Heart left ventricle (tissue), 16 donors: Measurements from ENCODE around the gene OR10A4. TPM values are rescaled to one million over a fixed set of nuclear protein-coding genes. Genes with fewer than 3 reads are reported as not detected.
A peak's percentile ranks its signal among the peaks of the same experiment; 100 is the strongest.

Experiments used
- ATAC-seq, 4 donors: fragments of 200-7000 bp; cut with Tn5 transposase; one replicate each; pipeline ENCODE4 v1.9.1; 2020 to 2022; ENCODE audit warnings: moderate library complexity in 4 of 4, mild to moderate bottlenecking in 3 of 4, moderate number of reproducible peaks in 1 of 4
- DNase-seq, 5 donors: peaks; one replicate each; pipeline ENCODE4 v3.0.0-alpha.2; 2020
- H3K27ac ChIP-seq, 12 donors: fragments of 200-600 bp; sonication (generic) in 4 of 12; one replicate each; pipeline versions ENCODE4 v1.5.0 to v1.8.0; 2016 to 2022; ENCODE audit warnings: mild to moderate bottlenecking in 2 of 12
- H3K27me3 ChIP-seq, 9 donors: fragments of 200-600 bp; sonication (generic) in 2 of 9; one replicate each; pipeline versions ENCODE4 v1.5.1 to v1.8.0; 2016 to 2022; ENCODE audit warnings: mild to moderate bottlenecking in 3 of 9
- H3K36me3 ChIP-seq, 9 donors: fragments of 200-600 bp; sonication (generic) in 2 of 9; one replicate each; pipeline versions ENCODE4 v1.5.0 to v1.8.0; 2018 to 2022; ENCODE audit warnings: mild to moderate bottlenecking in 2 of 9
- H3K4me1 ChIP-seq, 12 donors: fragments of 200-600 bp; sonication (generic) in 4 of 12; one replicate each; pipeline versions ENCODE4 v1.5.0 to v1.8.0; 2016 to 2022; ENCODE audit warnings: mild to moderate bottlenecking in 3 of 12
- H3K4me3 ChIP-seq, 12 donors: fragments of 200-600 bp; sonication (generic) in 4 of 12; one replicate each; pipeline versions ENCODE4 v1.5.0 to v1.8.0; 2017 to 2022; ENCODE audit warnings: mild to moderate bottlenecking in 9 of 12, moderate library complexity in 4 of 12
- H3K9me3 ChIP-seq, 12 donors: fragments of 200-600 bp; sonication (generic) in 4 of 12; one replicate each; pipeline versions ENCODE4 v1.5.0 to v1.8.0; 2016 to 2022; ENCODE audit warnings: mild to moderate bottlenecking in 1 of 12
- CTCF ChIP-seq, 12 donors: fragments of 200-600 bp; sonication (generic) in 4 of 12; IDR thresholded peaks; one replicate each; pipeline versions ENCODE4 v1.5.0 to v1.8.0; 2018 to 2022; ENCODE audit warnings: antibody characterized with exemption in 12 of 12, mild to moderate bottlenecking in 5 of 12
- POLR2A ChIP-seq, 2 donors: fragments of 450-650 bp; IDR thresholded peaks; one replicate each; pipeline ENCODE4 v1.6.1; 2017; ENCODE audit warnings: antibody characterized with exemption in 2 of 2, mild to moderate bottlenecking in 2 of 2, moderate library complexity in 2 of 2
- WGBS, 4 donors: extraction: QIAGEN DNeasy Blood & Tissue Kit in 2 of 4; methylation state at CpG; one replicate each; pipeline versions ENCODE4 v1.1.5 to v1.1.7; 2013 to 2018; 5-methylcytosine and 5-hydroxymethylcytosine counted together
- intact Hi-C, 10 donors: fragments of 100-400 bp; cut with DNase I; formaldehyde crosslinking; loops; one replicate each; pipeline versions ENCODE4 v1.11.1 to v1.14.2; 2022
- polyA plus RNA-seq, 2 donors: library from polyadenylated mRNA; stranded (reverse); fragments of 200-250 nt; gene quantifications; one replicate each; pipeline ENCODE4 v1.2.3, GENCODE V29; 2013
- total RNA-seq, 9 donors: library from RNA; depleted of rRNA in 2 of 9; stranded (reverse); fragments of >200 nt in 2 of 9; fragmentation: NEBNext Ultra II Directional in 3 of 9; extraction: Animal tissue kit (Norgen Biotek cat#: 25700) in 3 of 9; gene quantifications; one replicate each; pipeline versions ENCODE4 v1.1.0 to v1.2.4, GENCODE V29; 2016 to 2023
- donor health status: ischemic (EF 13 %, LVEDD 7.1; RV severe dilation, severe dysfunction).
- donor health status: healthy with polysubstance abuse.
- donor health status: DM: no; HTN: yes; CAD: no.
- donor health status: DM: no; HTN: no; CAD: no.
- donor health status: ischemic (EF 25% LVEDD 6.9; RV normal size, moderate dysfunction).
- donor health status: ischemic (EF 25% LVEDD 5.7; RV mildly dilated, moderate dysfunction).
- donor health status: healthy.
- donor health status: DM: yes; HTN: yes; CAD: no.
- donor health status: ischemic (EF 35%, LVEDD 5.7; RV mildly dilated, moderate dysfunction).
- donor health status: nonischemic (EF 11% LVEDD 7.7; RV severe dilation, severe dysfunction).
- donor health status: DM: yes; HTN: yes; CAD: no.
- donor health status: PGD.
- donor health status: ischemic (EF 29% LVEDD 5.4; RV normal size, mild dysfunction).
- donor health status: nonischemic (EF 23%, LVEDD 6.1; RV moderate dilation, normal function).

The OR10A4 gene
- total and polyA plus RNA-seq, 11 donors: not detected

GRCh38 chr11:6925007-6925577 lies 48.7 kb downstream of the OR10A4 start:
- DNase-seq: no peak
- H3K27me3 ChIP-seq: peaks cover 0 to 24% (median 0%) of the 10 kb centered on the region in 9 donors
- H3K36me3 ChIP-seq: no peaks in the 10 kb centered on the region
- no peak for TF ChIP-seq POLR2A (IDR thresholded peaks at IDR 0.05)
- TF ChIP-seq CTCF (IDR thresholded peaks at IDR 0.05): no peak
- no peak for ATAC-seq
- H3K4me1 ChIP-seq: peaks cover 0 to 12% (median 5%) of the 10 kb centered on the region in 12 donors
- intact Hi-C loops: no loop called here
- H3K4me3 ChIP-seq: no peak overlapping the region
- no peaks in the 10 kb centered on the region for H3K9me3 ChIP-seq
- no peak overlapping the region for H3K27ac ChIP-seq

GRCh38 chr11:6925636-6926207 lies 49.3 kb downstream of the OR10A4 start:
- Histone ChIP-seq H3K9me3 (no peaks in the 10 kb centered on the region), H3K4me3 (peak overlapping the region in 9 of 12 donors; percentile 51 to 70 (median 60)), H3K27ac (peak overlapping the region in 5 of 12 donors; percentile 23 to 62 (median 33)), H3K27me3 (peaks cover 0 to 27% (median 0%) of the 10 kb centered on the region in 9 donors), H3K4me1 (peaks cover 0 to 12% (median 5%) of the 10 kb centered on the region in 12 donors), H3K36me3 (no peaks in the 10 kb centered on the region)
- intact Hi-C loops: no loop called here
- TF ChIP-seq CTCF (IDR thresholded peaks at IDR 0.05): no peak
- no peak for TF ChIP-seq POLR2A (IDR thresholded peaks at IDR 0.05)
- ATAC-seq: peak in 3 of 4 donors; percentile 32 to 47 (median 32)
- WGBS, 4 donors: 51 to 58% (median 55%) methylated on average over 2 of the region's 2 CpGs
- no peak for DNase-seq

- intact Hi-C loops: no loop called here
- peak within 1 kb of the TSS in 8 of 12 donors; percentile 8 to 62 (median 32) for H3K27ac ChIP-seq
- no peaks in the 10 kb centered on the region for H3K9me3 ChIP-seq
- DNase-seq: peak; percentile 54 to 84 (median 64)
- peak within 1 kb of the TSS; percentile 23 to 70 (median 56) for H3K4me3 ChIP-seq
- ATAC-seq: peak; percentile 55 to 96 (median 90)
- no peaks in the 10 kb centered on the region for H3K36me3 ChIP-seq
- peaks cover 0 to 12% (median 5%) of the 10 kb centered on the region in 12 donors for H3K4me1 ChIP-seq
- TF ChIP-seq POLR2A (IDR thresholded peaks at IDR 0.05): no peak
- no peak for TF ChIP-seq CTCF (IDR thresholded peaks at IDR 0.05)
- WGBS, 4 donors: 1% methylated on average over 56 to 61 of the region's 61 CpGs
- H3K27me3 ChIP-seq: peaks cover 0 to 27% (median 0%) of the 10 kb centered on the region in 9 donors
These were observed 50.0 kb downstream of the OR10A4 start, which contains the start of gene ZNF215 for GRCh38 chr11:6926208-6927029. Gene ZNF215 (plus strand): TSS chr11:6926426. CDS start chr11:6932273, 5,847 bp downstream.
